HuH-7.5 (cell line): ENCODE data around the gene XYLT1.

ENCODE experiments used
- DNase-seq: peaks from one replicate; pipeline ENCODE4 v3.0.0; 2011; ENCODE audit warnings: low spot score

Gene XYLT1

DNA sequence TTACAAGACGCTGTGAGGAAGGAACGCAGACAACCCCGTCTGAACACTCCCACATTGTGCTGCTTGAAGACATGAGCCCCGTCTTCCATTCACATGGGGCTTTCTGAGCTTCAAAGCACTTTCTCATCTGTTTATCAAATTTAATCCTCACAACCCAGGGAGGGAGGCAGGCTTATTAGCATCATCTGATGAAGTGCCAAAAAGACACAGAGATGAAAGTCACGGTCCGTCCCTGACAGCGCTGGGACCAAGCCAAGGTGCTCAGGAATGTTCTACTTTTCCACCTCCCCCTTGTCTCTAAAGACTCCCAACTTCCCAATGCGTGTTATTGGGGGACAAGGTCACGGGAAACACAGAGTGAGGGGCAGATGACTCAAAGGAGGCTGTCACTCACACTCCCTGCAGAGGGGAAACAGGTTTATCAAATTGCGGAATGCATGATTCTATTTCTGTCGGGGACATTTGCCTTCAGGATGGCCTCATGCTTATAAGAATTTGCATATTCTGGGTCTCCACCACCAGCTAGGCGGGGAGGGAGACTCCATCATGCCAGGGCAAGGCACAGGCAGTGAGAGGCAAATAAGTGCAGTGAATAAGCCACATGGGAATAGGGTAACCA, 10.7 kb downstream of the XYLT1 start:
- no peak for DNase-seq

DNA sequence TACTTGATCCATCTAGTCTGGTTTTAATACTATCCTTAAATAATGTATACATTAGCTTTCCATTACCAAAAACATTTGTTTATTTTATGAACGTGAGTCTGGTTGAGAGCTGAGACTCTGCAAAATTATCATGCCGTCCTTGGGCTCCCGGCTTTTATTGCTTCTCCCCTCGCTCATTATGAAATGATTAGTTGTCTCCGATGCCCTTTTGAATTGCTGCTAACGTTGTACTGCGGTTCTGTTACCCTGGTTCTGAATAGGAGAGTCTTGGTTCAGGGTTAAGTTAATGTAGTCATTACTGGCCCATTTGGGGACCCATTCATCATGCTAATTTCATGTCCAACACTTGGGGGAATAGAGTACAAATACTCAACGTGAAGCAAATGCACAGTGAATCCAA, 12.8 kb downstream of the XYLT1 start:
- no peak for DNase-seq

DNA sequence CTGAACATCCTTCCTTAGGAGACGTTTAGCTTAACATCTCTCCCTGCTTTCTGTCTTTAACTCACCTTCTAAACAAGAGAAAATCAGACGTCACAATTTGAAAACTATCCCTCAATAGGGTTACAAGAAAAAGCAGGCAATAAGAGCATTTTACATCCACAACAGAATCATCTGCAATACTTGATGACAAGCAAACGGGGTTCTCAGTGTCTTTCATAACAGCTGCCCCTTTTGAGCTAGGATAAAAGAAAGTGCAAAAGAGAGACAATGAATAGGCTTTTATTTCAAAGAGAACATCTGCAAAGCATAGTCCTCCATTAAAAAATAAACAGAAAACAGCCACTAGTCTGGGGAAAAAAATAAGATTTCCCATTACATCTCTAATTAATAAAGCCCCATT, 13.2 kb downstream of the XYLT1 start:
- no peak for DNase-seq

DNA sequence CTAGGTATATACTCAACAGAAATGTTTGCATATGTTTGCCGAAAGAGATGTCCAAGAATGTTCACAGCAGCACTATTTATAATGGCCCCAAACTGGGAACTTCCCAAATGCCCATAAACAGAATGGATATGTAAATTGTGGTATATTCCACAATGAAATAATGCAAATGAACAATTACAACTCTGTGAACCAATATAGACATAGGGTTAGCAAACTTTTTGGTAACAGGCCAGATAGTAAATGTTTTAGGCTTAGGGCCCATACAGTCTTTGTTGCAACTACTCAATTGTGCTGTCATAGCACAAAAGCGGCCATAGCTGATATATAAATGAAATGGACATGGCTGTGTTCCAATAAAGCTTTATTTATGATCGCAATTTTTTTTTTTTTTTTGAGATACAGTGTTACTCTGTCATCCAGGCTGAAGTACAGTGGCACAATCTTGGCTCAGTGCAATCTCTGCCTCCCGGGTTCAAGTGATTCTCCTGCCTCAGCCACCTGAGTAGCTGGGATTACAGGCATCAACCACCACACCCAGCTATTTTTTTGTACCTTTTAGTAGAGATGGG, 16.5 kb downstream of the XYLT1 start:
- no peak for DNase-seq

DNA sequence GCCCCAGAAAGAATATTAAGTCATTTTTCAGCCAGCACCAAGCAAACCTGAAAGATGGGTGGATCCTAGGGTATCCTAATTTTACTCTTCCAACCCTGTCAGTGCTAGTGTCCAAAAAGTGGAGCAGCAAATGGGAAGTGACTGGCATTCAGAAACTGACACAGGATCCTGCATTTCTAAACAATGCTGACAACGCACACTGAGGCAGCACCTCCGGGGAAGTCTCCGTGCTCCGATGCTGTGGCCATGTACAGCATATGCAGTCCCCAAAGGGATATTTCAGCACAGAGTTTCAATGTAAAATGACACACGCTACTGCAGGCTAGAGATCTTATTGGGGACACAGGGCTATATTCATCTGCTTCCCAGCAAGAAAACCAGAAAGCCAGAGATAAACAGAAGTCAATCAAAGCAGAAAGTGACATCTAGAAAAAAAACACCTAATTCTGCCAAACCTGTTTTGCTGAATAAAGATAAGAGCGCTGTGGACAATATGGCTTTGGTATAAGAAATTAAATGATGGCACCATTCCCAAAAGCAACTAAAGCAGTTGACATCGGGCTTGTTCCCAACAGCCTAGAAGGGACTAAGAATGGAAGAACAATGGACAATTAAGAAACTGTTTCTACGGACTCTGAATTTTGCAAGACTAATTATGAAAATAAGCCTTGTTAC, 17.3 kb downstream of the XYLT1 start:
- DNase-seq: no peak

DNA sequence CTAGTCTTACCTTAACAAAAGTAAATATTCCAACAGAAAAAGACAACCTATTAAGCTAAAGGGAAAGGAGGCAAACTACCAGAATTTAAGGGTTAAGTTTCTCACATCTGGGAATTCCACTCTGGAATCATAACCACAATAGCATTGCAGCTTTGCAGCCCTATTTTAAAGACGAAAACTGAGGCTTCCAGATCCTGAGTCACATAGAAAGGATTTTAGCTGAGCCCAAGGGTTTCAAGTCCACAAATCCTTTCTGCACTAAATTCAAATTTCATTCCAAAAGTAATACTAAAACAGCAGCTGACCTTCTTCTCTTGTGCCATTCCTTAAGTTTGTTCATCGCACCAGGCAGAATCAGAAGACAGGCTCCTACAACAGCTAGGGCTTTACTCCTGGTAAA, 17.8 kb downstream of the XYLT1 start:
- DNase-seq: no peak

DNA sequence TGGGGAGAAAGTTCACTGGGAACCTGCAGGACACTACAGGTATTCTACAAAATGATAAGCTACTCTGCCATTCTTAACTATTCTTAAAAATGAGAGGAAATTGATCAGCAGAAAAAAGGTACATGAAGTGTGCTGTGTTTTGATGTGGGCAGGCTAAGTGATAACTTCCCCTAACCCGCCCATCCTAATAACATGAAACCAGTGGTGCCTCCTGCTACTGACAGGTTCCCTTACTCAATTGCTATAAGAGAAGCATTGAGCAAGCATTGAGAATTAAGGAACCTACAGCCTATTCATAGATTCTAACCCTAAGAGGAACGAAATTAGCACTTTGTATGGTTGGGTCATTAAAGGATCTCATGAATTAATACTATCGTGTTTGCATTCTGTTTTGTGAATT, 18.9 kb downstream of the XYLT1 start:
- no peak for DNase-seq

DNA sequence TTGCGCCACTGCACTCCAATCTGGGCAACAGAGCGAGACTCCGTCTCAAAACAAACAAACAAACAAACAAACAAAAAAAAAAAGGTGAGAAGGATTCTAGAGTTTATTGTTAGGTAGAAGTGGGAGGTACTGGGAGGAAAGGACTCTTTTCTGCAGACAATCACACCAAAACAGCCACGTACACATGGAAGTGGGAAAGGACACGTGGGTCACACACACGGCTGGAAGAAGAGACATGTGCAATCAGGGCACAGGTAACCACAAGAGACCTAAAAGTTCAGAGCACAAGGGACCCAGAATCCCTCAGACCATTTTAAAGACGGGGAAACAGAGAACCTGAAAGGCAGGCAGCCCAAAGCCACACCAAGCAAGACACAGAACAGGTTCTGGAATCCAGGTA, 20.5 kb downstream of the XYLT1 start:
- DNase-seq: no peak

DNA sequence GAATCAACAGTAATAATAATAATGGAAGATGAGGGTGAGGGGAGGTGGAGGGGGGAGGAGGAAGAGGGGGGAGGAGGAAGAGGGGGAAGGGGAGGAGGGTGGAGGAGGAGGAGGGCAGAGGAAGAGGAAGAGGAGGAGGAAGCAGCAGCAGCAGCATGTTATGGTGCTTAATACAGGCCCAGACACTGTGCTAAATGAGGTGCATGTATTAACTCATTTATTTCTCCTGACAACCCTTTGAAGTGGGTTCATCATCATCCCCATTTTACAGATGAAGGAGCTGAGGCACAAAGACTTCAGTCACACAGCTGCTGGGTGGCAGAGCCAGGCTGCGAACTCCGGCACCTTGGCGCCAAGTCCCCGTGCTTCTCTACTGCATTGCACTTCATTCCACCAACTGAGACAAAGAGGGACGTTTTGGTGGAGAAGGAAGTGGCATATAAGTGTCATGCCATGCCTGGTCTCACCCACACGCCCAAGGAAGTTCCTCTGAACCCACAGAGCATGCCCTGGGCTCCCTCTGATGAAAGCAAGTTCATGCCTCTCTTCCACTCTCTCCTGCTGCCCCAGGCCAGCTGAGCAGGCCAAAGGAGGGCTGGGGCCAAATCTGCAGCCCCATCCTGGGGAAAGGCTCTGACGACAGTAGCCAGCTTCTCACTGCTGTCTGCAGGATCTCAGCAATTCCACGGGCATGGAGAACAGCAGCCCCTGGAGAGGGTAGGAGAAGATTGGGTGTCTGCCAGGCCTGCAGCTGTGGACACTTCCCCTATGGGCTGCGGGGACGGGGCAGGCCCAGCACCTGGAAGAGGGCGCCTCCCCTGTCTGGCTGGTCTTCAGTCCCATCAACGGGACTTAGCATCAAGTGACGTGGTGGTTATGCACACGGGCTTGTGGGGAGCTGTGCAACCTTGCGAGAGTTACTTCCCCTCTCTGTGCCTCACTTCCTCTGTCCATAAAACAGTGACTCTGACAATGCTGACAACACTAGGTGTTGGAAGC, 21.8 kb downstream of the XYLT1 start:
- no peak for DNase-seq

DNA sequence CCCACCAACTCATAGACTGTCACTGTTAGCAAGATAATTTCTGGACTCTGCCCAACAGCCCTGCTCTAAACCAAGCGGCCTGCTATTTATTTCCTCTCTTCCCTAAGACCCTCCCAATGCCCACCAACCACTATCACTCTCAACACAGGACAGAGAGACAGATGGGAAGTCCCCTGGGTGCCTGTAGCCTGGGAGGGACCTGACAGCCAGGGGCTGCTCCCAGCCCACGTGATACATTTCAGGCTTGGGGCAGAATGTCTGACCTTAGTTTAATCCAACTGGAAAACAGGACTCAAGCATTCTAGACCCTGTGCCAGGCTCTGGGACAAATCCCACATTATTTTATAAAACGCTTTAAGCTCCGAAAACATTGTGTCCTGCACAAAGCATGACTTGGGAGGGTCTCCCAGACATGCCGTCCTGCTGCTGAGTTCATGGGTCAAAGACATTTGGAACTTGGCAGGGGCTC, 23.6 kb downstream of the XYLT1 start:
- DNase-seq: no peak

DNA sequence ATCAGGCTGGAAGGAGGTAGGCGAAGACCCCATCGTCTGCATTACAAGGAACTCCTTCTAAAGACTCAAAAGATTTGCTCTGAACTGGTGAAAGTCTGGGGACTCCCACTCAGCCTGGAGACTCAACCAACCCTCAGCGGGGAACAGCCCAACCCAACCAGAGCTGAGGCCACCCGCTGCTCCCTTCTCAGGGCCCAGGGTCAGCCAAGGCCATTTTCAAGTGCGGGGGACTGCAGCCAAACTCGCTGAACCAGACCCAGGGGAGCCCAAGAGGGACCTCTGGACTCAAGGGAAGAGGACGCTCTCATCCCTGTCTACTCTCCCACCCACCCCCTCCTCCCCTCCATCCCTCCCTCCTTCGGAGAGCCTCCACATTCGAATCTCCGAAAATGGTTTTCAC, 24.1 kb downstream of the XYLT1 start:
- DNase-seq: no peak

DNA sequence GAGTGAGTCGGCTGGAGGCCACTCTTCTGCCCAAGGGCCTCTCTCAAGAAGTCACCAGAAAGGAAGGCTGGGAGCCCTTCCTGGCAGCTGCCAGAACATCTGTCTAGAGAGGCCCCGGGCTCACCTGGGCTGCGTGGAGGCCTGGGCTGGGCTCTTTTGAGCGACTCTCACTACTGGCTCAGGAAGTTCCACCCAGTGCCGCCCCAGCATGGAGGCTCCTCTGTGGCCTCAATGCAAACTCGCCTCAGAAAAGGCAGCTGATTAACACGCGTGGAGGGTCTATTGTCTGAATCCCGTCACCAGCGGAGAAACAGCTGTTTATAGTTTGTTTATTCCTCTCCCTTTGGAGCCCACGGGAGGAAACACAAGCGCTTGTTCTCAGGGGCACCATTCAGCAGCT, 25.3 kb downstream of the XYLT1 start:
- DNase-seq: no peak

DNA sequence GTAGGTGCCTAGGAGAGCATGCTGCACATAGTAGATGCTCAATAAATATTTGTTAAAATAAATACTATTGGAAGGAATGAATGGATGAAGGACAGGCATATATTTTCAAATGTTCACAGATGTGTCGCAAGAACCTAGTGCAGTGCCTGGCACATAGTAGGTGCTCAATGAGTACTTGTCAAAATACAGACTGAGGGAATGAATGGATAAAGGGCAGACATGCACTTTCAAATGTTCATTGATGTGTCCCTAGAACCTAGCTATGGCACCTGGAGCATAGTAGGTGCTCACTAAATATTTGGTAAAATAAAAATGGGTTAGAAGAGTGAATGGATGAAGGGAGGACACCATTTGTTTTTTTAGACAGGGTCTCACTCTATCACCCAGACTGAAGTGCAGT, 26.1 kb downstream of the XYLT1 start:
- DNase-seq: no peak

DNA sequence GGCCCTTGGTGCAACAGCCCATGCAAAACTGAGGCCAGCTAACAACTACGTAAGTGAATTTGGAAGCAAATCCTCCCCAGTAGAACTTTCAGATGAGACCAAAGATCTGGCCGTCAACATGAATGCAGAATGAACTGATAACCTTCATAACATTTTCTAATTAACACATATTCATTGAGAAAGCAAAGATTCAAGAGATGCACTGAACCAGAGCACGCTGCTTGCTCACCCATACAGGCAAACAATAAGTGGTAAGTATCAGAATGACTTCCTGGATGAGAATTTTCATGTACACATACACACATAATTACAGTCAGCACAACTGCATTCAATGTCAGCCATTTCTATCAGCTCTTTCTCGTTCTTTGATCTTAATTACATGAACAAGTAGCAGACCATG, 30.6 kb downstream of the XYLT1 start:
- DNase-seq: no peak

DNA sequence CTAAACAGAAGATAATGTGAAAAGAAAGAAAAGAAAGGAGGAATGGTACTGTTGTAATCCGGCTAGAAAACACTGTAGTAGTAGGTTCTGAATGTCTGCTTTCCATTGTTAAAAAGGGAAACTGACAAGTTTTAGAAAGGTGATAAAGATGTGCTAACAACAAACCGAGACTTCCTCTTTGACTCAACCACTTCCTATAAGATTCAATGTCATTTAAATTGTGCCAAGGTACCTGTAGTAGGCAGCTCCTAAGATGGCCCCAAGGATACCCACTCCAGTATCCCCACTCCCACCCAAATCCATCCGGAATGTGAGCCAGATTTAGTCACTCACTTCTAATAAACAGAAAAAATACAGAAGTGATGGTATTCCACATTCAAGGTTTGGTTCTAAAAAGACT, 31.2 kb downstream of the XYLT1 start:
- no peak for DNase-seq

DNA sequence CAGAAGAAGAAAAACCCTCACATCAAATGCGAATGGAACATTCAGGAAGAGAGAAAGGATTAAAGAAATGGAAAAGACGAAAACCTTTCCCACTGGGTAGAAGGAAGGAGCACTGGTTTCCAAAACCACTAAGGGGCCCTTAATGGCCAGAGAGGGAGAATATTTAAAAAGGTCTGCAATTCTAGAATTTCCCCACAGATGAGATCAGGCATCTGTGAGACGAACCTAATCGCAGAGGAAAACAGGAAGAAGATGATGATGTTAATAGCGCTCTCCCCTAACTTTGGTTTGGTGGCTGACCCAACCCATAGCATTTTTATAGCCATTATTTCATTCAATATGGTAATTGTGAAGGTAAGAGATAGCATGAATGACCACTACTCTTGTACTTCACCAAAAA, 32.8 kb downstream of the XYLT1 start:
- no peak for DNase-seq

DNA sequence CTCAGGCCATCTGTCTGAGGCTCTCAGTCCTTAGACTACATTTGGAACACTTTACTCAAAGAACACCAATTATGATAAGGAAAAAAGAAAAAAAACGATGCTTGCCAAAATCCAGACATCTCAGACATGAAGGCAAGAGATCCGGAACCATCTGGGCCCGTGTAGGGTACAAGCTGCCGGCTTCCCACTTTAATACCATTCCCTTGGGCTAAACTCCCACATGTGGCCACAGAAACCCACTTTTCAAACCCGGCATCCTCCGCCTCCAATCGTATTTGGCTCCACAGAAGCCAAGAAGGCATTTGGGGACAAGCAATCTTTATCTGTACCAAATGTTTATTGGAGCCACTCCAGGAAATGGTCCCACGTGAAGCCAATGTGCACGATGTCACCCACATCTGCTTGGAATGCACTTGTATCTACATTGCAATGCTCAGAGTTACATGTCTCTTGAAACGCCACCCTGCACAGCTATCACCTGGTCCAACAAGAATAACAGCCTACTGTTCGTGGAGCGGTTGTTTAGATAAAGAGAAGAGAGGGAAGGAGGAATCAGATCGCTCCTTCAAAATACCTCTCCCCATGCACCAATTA, 33.5 kb downstream of the XYLT1 start:
- no peak for DNase-seq

DNA sequence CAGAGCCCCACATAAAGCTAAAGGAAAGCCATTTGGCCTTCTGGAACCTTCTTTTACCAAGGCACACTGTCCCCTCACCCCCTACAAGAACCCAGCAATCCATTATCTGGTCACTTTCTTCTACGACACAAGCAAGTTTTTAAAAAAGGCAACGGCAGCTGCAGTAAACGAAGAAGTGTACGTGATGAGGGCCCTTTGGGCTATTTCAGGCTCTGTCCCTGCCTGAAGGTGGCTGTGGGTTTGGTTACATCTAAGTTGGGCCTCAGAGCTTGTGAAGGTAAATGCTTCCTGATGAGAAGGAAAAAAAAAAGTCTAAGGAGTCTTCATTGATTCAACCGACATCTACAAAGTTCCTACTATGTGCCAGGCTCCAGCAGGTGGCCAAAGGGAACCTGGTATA, 35.4 kb downstream of the XYLT1 start:
- no peak for DNase-seq

DNA sequence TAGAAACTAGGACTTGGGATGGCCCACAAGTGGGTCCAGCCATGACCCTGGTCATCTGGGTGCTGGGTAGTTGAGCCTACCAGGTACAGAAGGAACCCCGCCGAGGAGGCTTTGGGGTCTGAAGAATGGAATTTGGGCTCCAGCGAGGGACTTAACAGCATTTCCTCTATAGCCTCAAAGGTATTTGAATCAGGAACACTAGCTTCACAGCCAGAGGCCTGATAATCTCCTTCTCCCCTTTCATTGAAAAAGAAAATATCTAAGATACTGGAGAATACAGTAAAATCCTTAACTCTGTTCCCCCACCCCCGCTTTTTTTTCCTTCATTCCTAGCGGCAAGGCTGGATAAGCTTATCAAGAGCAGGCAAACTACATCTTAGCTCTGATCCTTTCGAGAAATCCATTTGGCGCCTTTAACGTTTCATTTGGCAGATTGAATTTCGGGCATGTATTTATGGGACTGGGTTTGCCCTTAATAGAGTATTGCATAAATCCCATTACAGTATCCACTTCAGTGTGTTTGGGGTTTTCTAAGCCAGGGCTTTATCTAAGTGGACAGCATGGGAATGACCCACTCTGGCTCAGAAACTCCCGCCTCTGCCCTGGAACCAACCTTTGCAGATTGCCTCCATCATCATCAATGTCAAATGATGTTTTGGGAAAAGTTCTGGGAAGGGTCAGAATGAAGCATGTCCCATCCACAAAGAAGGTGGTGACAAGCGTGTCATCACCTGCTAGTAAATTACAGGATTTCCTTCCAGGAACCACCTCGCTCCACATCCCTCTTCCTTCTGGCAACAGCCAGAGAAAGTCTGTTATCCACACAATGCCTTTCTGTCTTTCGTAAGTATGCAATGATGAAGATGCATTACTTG, 36.9 kb downstream of the XYLT1 start:
- no peak for DNase-seq

DNA sequence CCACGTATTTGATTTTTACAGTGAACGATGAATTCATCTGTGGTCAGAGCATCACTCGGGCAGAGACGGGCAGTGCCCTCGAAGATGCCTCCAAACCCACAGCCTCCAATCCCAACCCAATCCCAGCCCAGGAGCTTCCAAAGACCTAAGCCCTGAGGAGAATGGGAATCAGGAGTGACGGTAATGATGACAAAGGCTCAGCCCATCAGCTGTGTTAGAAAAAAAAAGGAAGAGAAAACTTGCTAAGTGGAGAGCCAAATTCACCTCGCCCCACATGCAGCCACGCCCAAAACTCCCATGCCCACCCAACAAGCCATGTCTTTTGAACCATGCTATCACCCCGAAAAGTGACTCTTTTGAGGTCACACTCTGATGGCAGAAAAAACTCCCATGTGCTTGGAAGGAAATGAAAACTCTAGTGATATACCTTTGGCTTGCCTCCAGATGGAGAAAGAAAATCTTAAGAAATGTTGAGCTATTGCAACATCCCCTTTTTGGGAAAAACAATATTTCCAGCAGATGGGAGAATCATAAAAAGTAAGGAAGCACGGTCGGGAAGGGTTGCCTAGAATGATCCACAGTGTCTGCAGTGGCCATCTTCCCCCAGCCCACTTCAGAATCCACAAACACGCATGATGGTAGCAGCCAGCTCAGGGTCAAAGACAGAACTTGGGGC, 37.7 kb downstream of the XYLT1 start:
- DNase-seq: no peak
